GM20000 (cell line): ENCODE measurements around the gene SASH1.
"Not testable (repeated sequence)": the region's sequence is repeated elsewhere in the genome, so short reads cannot be mapped to it uniquely, and the experiment has no call there.

Source experiments
- DNase-seq: peaks from one replicate; pipeline ENCODE4 v3.0.0; 2012; ENCODE audit warnings: low spot score
- TF ChIP-seq, protein P1 (sequence below): IDR thresholded peaks from 2 replicates; pipeline ENCODE4 v1.5.1; 2012; ENCODE audit warnings: mild to moderate bottlenecking, control low read depth; ENCODE audit errors: extremely low read depth, missing control alignments

Gene SASH1

DNA sequence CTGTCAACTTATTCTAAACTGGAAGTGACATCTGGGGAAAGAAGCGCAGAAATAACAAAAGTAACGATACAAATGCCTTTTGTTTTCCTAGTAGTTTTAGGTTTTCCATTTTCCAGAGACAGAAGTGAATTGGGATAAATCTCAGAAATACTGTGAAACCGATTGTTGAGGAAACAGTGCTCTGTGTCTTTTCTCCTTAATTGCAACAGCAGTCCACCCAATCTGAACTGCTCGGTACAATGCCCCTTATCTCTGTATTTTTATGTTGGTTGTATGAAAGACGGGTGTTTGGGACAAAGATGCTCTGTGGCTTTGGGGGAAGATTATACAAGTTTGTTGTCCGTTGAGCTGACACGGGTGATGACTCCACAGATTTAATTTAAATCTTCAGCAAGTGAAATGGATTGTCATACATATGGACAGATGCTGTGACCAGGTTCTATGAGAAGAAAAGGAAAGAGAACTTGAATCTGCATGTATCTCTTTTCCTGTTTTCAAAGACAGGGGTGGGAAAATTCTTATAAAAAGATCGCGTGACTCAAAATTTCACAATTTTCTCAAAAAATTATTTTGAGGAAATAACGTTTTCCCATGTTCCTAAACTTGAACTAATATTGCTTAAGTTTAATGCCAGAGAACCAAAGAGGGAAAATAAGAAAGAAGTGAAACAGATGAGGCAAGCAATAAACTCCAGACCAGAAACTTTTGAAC is 41.2 kb downstream of the SASH1 start:
- TF ChIP-seq, protein P1, sequence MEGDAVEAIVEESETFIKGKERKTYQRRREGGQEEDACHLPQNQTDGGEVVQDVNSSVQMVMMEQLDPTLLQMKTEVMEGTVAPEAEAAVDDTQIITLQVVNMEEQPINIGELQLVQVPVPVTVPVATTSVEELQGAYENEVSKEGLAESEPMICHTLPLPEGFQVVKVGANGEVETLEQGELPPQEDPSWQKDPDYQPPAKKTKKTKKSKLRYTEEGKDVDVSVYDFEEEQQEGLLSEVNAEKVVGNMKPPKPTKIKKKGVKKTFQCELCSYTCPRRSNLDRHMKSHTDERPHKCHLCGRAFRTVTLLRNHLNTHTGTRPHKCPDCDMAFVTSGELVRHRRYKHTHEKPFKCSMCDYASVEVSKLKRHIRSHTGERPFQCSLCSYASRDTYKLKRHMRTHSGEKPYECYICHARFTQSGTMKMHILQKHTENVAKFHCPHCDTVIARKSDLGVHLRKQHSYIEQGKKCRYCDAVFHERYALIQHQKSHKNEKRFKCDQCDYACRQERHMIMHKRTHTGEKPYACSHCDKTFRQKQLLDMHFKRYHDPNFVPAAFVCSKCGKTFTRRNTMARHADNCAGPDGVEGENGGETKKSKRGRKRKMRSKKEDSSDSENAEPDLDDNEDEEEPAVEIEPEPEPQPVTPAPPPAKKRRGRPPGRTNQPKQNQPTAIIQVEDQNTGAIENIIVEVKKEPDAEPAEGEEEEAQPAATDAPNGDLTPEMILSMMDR, result no peak
- DNase-seq, result no peak

DNA sequence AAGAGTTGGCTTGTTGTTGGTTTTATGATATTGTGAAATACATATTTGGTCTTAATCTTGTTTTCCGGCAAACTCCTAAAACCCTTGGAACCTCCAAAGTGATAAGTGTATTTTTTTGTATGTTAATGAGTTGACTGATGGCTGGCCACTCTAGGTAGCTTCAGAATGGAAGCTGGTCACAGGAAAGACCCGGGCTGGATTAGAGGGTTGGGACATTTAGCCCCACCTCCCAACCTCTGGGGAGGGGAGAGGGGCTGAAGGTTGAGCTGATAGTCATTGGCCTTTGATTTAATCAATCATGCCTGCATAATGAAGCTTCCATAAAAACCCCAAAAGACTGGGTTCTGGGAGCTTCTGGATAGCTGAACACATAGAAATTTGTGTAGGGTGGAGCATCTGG is 42.7 kb downstream of the SASH1 start:
- no peak for DNase-seq
- TF ChIP-seq, protein P1, result no peak

DNA sequence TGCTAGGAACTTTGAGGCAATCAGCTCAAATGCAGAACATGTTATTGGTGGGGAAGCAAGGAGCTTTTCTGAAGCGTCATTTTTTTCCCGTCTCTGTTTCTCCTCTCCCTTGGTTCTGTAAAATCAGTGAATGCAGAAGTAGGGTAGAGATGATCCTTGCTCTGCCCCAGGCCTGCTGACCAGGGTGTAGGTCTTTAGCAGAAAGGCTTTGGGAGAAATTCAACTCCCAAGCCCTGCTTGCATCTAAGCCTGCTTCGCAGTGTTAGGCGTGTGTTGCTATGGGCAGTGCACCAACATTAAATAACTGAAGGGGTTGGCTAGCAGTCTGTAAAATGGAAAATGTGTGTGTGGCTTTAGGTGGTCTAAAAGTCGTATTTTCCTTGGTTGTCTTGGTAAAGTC is 45.9 kb downstream of the SASH1 start:
- TF ChIP-seq, protein P1, result no peak
- DNase-seq, result no peak

DNA sequence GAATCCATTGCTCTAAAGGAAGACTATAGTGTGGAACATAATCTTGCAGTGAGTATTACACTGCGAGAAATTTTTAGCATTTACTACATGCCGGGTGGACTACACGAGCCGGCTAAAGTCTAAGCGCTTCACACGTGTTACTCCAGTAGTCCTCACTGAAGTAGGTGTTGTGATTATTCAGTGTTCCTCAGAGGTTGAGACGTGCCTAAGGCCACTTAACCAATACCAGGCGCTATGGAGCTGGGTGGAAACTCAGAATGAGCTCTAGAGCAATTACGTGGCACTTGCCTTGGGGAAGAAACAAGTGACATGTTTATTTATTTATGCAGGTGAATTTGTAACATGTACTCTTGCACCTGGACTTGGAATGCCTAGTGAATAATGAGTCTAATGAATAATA is 46.4 kb downstream of the SASH1 start:
- TF ChIP-seq, protein P1, result no peak
- DNase-seq, result no peak

DNA sequence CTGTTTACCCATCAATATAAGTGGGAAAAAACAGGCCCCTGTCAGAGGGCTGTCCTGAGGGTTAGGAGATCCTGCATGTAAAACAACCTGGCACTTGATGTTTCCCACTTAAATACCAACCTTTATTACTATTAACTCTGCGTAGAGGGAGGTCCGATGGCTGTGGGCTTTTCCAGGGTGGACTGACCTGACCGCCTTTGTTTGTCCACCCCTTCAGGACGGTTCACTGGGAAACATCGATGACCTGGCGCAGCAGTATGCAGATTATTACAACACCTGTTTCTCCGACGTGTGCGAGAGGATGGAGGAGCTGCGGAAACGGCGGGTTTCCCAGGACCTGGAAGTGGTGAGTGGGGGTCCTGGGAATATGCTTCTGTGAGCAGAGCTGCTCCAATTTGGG is 47.3 kb downstream of the SASH1 start:
- no peak for DNase-seq
- TF ChIP-seq, protein P1, result no peak

DNA sequence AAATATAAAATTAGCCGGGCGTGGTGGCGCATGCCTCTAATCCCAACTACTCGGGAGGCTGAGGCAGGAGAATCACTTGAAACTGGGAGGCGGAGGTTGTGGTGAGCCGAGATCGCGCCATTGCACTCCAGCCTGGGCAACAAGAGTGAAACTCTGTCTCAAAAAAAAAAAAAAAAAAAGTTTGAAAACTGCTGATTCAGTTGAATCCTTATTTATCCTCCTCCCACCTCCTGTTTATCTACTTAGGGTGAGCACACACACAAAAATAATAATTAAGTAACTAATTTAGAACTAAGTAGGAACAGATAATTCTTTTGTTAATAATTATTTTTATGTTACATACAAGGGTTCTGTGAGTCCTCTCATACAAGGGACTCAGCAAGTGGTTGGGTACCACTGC is 49.5 kb downstream of the SASH1 start:
- DNase-seq, result not testable (repeated sequence)

DNA sequence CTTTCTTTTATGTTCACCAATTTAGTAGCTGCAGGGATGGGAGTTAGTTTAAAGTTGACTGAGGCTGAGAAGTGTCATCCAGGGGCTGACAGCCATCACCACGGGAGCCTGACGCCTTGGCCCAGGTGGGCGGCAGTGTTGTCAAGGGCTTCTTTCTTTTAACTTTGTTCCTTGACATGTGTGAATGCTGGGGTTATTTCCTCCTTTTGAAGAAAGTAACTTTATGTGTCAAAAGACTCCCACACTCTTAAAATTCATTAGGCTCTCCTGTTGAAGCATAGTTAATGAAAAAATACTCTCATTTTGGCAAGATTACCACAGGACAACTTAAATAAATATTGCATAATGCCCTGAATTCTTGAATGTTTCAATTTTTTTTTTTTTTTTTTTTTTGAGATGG is 50.0 kb downstream of the SASH1 start:
- TF ChIP-seq, protein P1, result no peak
- DNase-seq, result no peak

DNA sequence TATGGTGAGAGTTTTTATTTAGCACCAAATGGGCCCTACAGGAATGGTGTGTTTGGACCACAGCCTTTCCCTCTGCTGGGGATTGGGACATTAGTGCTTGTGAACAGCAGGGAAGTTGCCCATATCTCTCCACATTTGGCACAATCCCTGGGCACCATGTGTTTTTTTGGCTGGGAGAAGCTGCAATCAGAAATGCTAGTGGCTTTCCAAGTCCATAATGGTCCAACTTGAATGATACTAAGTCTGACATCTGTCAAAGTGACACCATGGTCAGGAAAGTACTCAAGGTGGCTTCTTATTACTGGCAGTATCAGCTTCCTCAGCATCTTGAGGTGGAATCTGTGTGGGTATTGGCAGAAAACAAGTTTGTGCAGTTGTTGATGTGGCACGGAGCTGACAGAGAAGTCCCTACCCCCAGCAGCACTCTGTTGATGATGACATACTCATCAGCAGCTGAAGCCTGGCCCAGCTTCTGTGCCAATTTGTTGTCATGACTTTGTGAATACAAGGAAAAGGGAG is 53.0 kb downstream of the SASH1 start:
- TF ChIP-seq, protein P1, result no peak

More for the DNA sequence above, 53.0 kb downstream of the SASH1 start:
- no peak for DNase-seq
